A549 (cell line): ENCODE data around the gene C1orf216. TPM values are rescaled to one million over a fixed set of nuclear protein-coding genes. Genes with fewer than 3 reads are reported as not detected.
A peak's percentile ranks its signal among the peaks of the same experiment; 100 is the strongest.

Experiments
- ATAC-seq, 2 experiments: fragments of 200-7000 bp in 1 of 2; fragments of >200 bp in 1 of 2; cut with Nextera tagmentation in 1 of 2; cut with Tn5 transposase in 1 of 2; 3 replicates each; pipeline versions ENCODE4 v1.8.0 to v1.9.1; 2018 to 2020; ENCODE audit warnings: mild to moderate bottlenecking in 1 of 2, moderate library complexity in 1 of 2
- CTCF ChIA-PET: fragments of 300-600 bp; sonication (Branson Sonifier 250); formaldehyde crosslinking; extraction: SDS; loops from one replicate; lab custom pipeline; 2021; ENCODE audit warnings: antibody characterized with exemption, inconsistent platforms; lab: Yijun Ruan, JAX
- POLR2A ChIA-PET: fragments of 350-600 bp; formaldehyde crosslinking; extraction: SDS; loops from one replicate; lab custom pipeline; 2021; ENCODE audit warnings: antibody characterized with exemption, inconsistent platforms; lab: Yijun Ruan, JAX
- DNase-seq, 2 experiments: peaks; one replicate each; pipeline versions ENCODE4 v3.0.0 to v3.0.0-alpha.2; 2011 to 2016; ENCODE audit warnings: low read depth in 1 of 2, low spot score in 1 of 2
- FAIRE-seq: peaks from 2 replicates; lab custom pipeline; 2011; peaks lifted over from hg19 to GRCh38; lab: Jason Lieb, UNC
- H3K27ac ChIP-seq, 2 experiments: fragments of >200 bp; sonication (Bioruptor Twin); formaldehyde crosslinking; 3 replicates each; pipeline ENCODE4 v1.5.1; 2016 to 2017
- H3K4me1 ChIP-seq: fragments of >200 bp; sonication (Bioruptor Twin); formaldehyde crosslinking; 3 replicates; pipeline ENCODE4 v1.6.1; 2016
- H3K4me2 ChIP-seq: fragments of >200 bp; sonication (Bioruptor Twin); formaldehyde crosslinking; 3 replicates; pipeline ENCODE4 v1.6.1; 2016
- H3K4me3 ChIP-seq: fragments of >200 bp; sonication (Bioruptor Twin); formaldehyde crosslinking; 3 replicates; pipeline ENCODE4 v1.5.1; 2016
- H3K9me3 ChIP-seq: fragments of >200 bp; sonication (Bioruptor Twin); formaldehyde crosslinking; 3 replicates; pipeline ENCODE4 v1.6.1; 2016
- BHLHE40 ChIP-seq: IDR thresholded peaks from 2 replicates; pipeline ENCODE4 v1.6.1; 2012; ENCODE audit warnings: low read depth, low read length, inconsistent platforms
- CBX2 ChIP-seq: fragments of 200-600 bp; sonication (generic); IDR thresholded peaks from 2 replicates; pipeline ENCODE4 v1.6.1; 2016; ENCODE audit warnings: low read depth, mild to moderate bottlenecking, borderline replicate concordance
- EHMT2 ChIP-seq: fragments of 200-600 bp; sonication (generic); IDR thresholded peaks from 2 replicates; pipeline ENCODE4 v1.6.1; 2016; ENCODE audit warnings: antibody characterized with exemption, low read depth, mild to moderate bottlenecking, moderate library complexity
- EP300 ChIP-seq, 2 experiments: fragments of >200 bp; sonication (Bioruptor Twin); formaldehyde crosslinking; IDR thresholded peaks; 2 replicates in 1 of 2; 3 replicates in 1 of 2; pipeline ENCODE4 v1.6.1; 2016 to 2017
- FOSB ChIP-seq: fragments of 250-450 bp; sonication (Bioruptor Pico); IDR thresholded peaks from 2 replicates; pipeline ENCODE4 v1.5.0; 2020; ENCODE audit warnings: mild to moderate bottlenecking, moderate library complexity
- FOXS1 ChIP-seq: fragments of 250-450 bp; sonication (Bioruptor Pico); IDR thresholded peaks from 2 replicates; pipeline ENCODE4 v1.5.0; 2020; ENCODE audit warnings: mild to moderate bottlenecking, moderate library complexity
- HEYL ChIP-seq: fragments of 250-450 bp; sonication (Bioruptor Pico); IDR thresholded peaks from 2 replicates; pipeline ENCODE4 v1.8.0; 2021; ENCODE audit warnings: mild to moderate bottlenecking, moderate library complexity
- HMGXB4 ChIP-seq: fragments of 250-450 bp; sonication (Bioruptor Pico); IDR thresholded peaks from 2 replicates; pipeline ENCODE4 v1.5.0; 2021; ENCODE audit warnings: mild to moderate bottlenecking, moderate library complexity, borderline replicate concordance
- HOXB13 ChIP-seq: fragments of 250-450 bp; sonication (Bioruptor Pico); IDR thresholded peaks from 2 replicates; pipeline ENCODE4 v1.5.0; 2020; ENCODE audit warnings: low read depth, mild to moderate bottlenecking, moderate library complexity
- JUN ChIP-seq, 2 experiments: fragments of >200 bp; sonication (Bioruptor Twin); formaldehyde crosslinking; IDR thresholded peaks; 2 replicates in 1 of 2; 3 replicates in 1 of 2; pipeline ENCODE4 v1.6.1; 2016 to 2017
- KDM1A ChIP-seq: fragments of 200-600 bp; sonication (generic); IDR thresholded peaks from 2 replicates; pipeline ENCODE4 v1.6.1; 2016; ENCODE audit warnings: low read depth, mild to moderate bottlenecking
- MAFK ChIP-seq: fragments of 450-650 bp; IDR thresholded peaks from 2 replicates; pipeline ENCODE4 v1.6.1; 2014; ENCODE audit not compliant: partially characterized antibody
- NFE2L2 ChIP-seq: fragments of 150-350 bp; conservative IDR thresholded peaks from 2 replicates; pipeline ENCODE4 v1.6.1; 2014; ENCODE audit warnings: low read length
- NPAS2 ChIP-seq: fragments of 250-450 bp; sonication (Bioruptor Pico); IDR thresholded peaks from 2 replicates; pipeline ENCODE4 v1.8.0; 2022; ENCODE audit warnings: mild to moderate bottlenecking, moderate library complexity, borderline replicate concordance
- NR3C1 ChIP-seq: fragments of >200 bp; sonication (Bioruptor Twin); formaldehyde crosslinking; IDR thresholded peaks from 3 replicates; pipeline ENCODE4 v1.6.1; 2017
- PHF8 ChIP-seq: fragments of 200-600 bp; sonication (generic); IDR thresholded peaks from 2 replicates; pipeline ENCODE4 v1.6.1; 2016; ENCODE audit warnings: low read depth, mild to moderate bottlenecking, antibody characterized with exemption, moderate library complexity, borderline replicate concordance
- RAD21 ChIP-seq, 2 experiments: fragments of >200 bp in 1 of 2; sonication (Bioruptor Twin) in 1 of 2; formaldehyde crosslinking in 1 of 2; IDR thresholded peaks in 1 of 2; conservative IDR thresholded peaks in 1 of 2; 2 replicates in 1 of 2; 3 replicates in 1 of 2; pipeline ENCODE4 v1.6.1; 2012 to 2018; ENCODE audit warnings: inconsistent platforms in 1 of 2
- REST ChIP-seq: fragments of 200-600 bp; sonication (generic); IDR thresholded peaks from 2 replicates; pipeline ENCODE4 v1.6.1; 2016; ENCODE audit warnings: antibody characterized with exemption, mild to moderate bottlenecking, moderate library complexity
- SMC3 ChIP-seq: fragments of >200 bp; sonication (Bioruptor Twin); formaldehyde crosslinking; IDR thresholded peaks from 3 replicates; pipeline ENCODE4 v1.6.1; 2018; ENCODE audit warnings: inconsistent platforms
- TFCP2L1 ChIP-seq: fragments of 250-450 bp; sonication (Bioruptor Pico); IDR thresholded peaks from 2 replicates; pipeline ENCODE4 v1.5.0; 2021; ENCODE audit warnings: mild to moderate bottlenecking
- TP53 ChIP-seq: fragments of 250-450 bp; sonication (Bioruptor Pico); IDR thresholded peaks from 2 replicates; pipeline ENCODE4 v1.5.0; 2021; ENCODE audit warnings: mild to moderate bottlenecking, moderate library complexity
- ZC3H11A ChIP-seq: fragments of 450-650 bp; IDR thresholded peaks from 2 replicates; pipeline ENCODE4 v1.6.1; 2014; ENCODE audit warnings: antibody characterized with exemption, mild to moderate bottlenecking
- ZNF302 ChIP-seq: fragments of 250-450 bp; sonication (Bioruptor Pico); IDR thresholded peaks from 2 replicates; pipeline ENCODE4 v1.9.0; 2021; ENCODE audit warnings: inconsistent platforms, mild to moderate bottlenecking, moderate library complexity
- WGBS: methylation state at CpG from one replicate; pipeline ENCODE4 v1.1.6; 2017; ENCODE audit errors: missing lambda C conversion rate; 5-methylcytosine and 5-hydroxymethylcytosine counted together
- polyA plus RNA-seq, 4 experiments: library from polyadenylated mRNA; depleted of rRNA in 3 of 4; stranded (reverse); fragments of >200 nt; fragmentation: RNase III in 1 of 4; extraction: RNeasy Plus Mini Kit Qiagen cat#74134 plus additional on column Dnase treatment in 1 of 4; gene quantifications; 2 replicates in 3 of 4; 3 replicates in 1 of 4; pipeline ENCODE4 v1.2.3, GENCODE V29; 2011 to 2017

The C1orf216 gene
- polyA plus RNA-seq, 2 of the 4 experiments (the other 2 are of a cell fraction), result 12.0 to 17.7 TPM

GRCh38 chr1:35725596-35725995 lies 6.9 kb upstream of the C1orf216 start:
- no peaks in the 10 kb centered on the region for H3K4me1 ChIP-seq
- no peak overlapping the region for H3K27ac ChIP-seq
- FAIRE-seq, result no peak
- ChIA-PET CTCF (interaction anchor here (1.0 to 5.4 kb wide), 12 partner anchors 10 to 524 kb away, joined by 3 to 69 read pairs (median 16); partner anchors contain the start of genes CLSPN and TFAP2E), POLR2A (no interaction called here)
- H3K4me3 ChIP-seq, result no peak overlapping the region
- WGBS, result 87% methylated on average over 6 of the region's 10 CpGs
- DNase-seq, result no peak
- TF ChIP-seq EP300 (IDR thresholded peaks at IDR 0.05) (no peak), FOXS1 (no peak), RAD21 (conservative IDR thresholded peaks at IDR 0.05 in 1 of 2, IDR thresholded peaks at IDR 0.05 in 1 of 2) (no peak), SMC3 (no peak), NR3C1 (no peak), HOXB13 (CRISPR knock-in tag) (no peak), PHF8 (no peak), ZNF302 (CRISPR knock-in tag) (no peak), TFCP2L1 (no peak), ZC3H11A (no peak), EHMT2 (no peak), NFE2L2 (no peak), MAFK (no peak), KDM1A (no peak), BHLHE40 (no peak), FOSB (CRISPR knock-in tag) (no peak), CBX2 (no peak), REST (no peak)
- no peak for ATAC-seq
- no peaks in the 10 kb centered on the region for H3K9me3 ChIP-seq
- H3K4me2 ChIP-seq, result no peak overlapping the region

- CTCF ChIA-PET, result interaction anchor here (6.0 kb wide), 1 partner anchor 8 kb away, joined by 69 read pairs; no protein-coding TSS in a partner anchor
- Histone ChIP-seq H3K4me3 (peak overlapping the region; percentile 81), H3K4me2 (peak overlapping the region; percentile 91), H3K4me1 (peaks cover 17% of the 10 kb centered on the region), H3K27ac (peak overlapping the region; percentile 92 to 97), H3K9me3 (no peaks in the 10 kb centered on the region)
- FAIRE-seq, result no peak
- POLR2A ChIA-PET, result interaction anchor here (1.1 kb wide), 1 partner anchor 9 kb away, joined by 3 read pairs; no protein-coding TSS in a partner anchor
- peak; percentile 32 to 57; a peak in 5 of 6 replicates for ATAC-seq
- TF ChIP-seq HMGXB4 (no peak), NPAS2 (CRISPR knock-in tag) (no peak), HEYL (CRISPR knock-in tag) (no peak), MAFK (no peak), CBX2 (no peak), TP53 (CRISPR knock-in tag) (no peak), JUN (IDR thresholded peaks at IDR 0.05) (no peak)
- peak; percentile 24 to 30 for DNase-seq
- WGBS, result 15% methylated on average over 10 of the region's 10 CpGs
Observed at GRCh38 chr1:35717911-35718476, 690 bp downstream of the C1orf216 start.
